Pancreas (tissue), 10 donors: ENCODE data around the gene IL33. TPM values are rescaled to one million over a fixed set of nuclear protein-coding genes. Genes with fewer than 3 reads are reported as not detected.

Experiments
- ATAC-seq, 4 donors: fragments of 200-7000 bp; cut with Tn5 transposase; one replicate each; pipeline versions ENCODE4 v1.8.0 to v1.9.1; 2020; ENCODE audit warnings: mild to moderate bottlenecking in 4 of 4, moderate library complexity in 4 of 4
- DNase-seq, 6 donors: peaks; one replicate each; pipeline ENCODE4 v3.0.0-alpha.2; 2020
- FAIRE-seq: peaks from 2 replicates; lab custom pipeline; 2012; peaks lifted over from hg19 to GRCh38; lab: Jason Lieb, UNC
- H3K27ac ChIP-seq, 4 donors: fragments of 200-600 bp; sonication (generic); 1 replicate in 3 of 4; 2 replicates in 1 of 4; pipeline versions ENCODE4 v1.5.0 to v1.8.0; 2020
- H3K27me3 ChIP-seq, 4 donors: fragments of 200-600 bp; one replicate each; pipeline ENCODE4 v1.8.0; 2021
- H3K36me3 ChIP-seq, 3 donors: fragments of 200-600 bp; sonication (generic) in 1 of 3; one replicate each; pipeline versions ENCODE4 v1.5.0 to v1.8.0; 2020 to 2021
- H3K4me1 ChIP-seq, 3 donors: fragments of 200-600 bp; one replicate each; pipeline ENCODE4 v1.8.0; 2021
- H3K4me3 ChIP-seq, 4 donors: fragments of 200-600 bp; sonication (generic) in 2 of 4; one replicate each; pipeline versions ENCODE4 v1.5.0 to v1.8.0; 2020 to 2021
- H3K9me3 ChIP-seq, 4 donors: fragments of 200-600 bp; one replicate each; pipeline ENCODE4 v1.8.0; 2021
- CTCF ChIP-seq, 4 donors: fragments of 200-600 bp; sonication (generic) in 3 of 4; IDR thresholded peaks; one replicate each; pipeline versions ENCODE4 v1.5.0 to v1.8.0; 2021; ENCODE audit warnings: antibody characterized with exemption in 4 of 4
- WGBS, 2 donors: extraction: QIAGEN DNeasy Blood & Tissue Kit; methylation state at CpG; one replicate each; pipeline ENCODE4 v1.1.7; 2013; 5-methylcytosine and 5-hydroxymethylcytosine counted together
- intact Hi-C, 3 donors: fragments of 100-400 bp; cut with DNase I; formaldehyde crosslinking; loops; one replicate each; pipeline versions ENCODE4 v1.11.1 to v1.14.2; 2022
- polyA plus RNA-seq, 2 donors: library from polyadenylated mRNA; stranded (reverse); fragments of 200-250 nt; gene quantifications; one replicate each; pipeline ENCODE4 v1.2.3, GENCODE V29; 2013
- total RNA-seq, 6 donors: library from RNA; stranded (reverse); fragmentation: NEBNext Ultra II Directional in 4 of 6; extraction: Animal tissue kit (Norgen Biotek cat#: 25700) in 4 of 6; gene quantifications; one replicate each; pipeline versions ENCODE4 v1.2.1 to v1.2.4, GENCODE V29; 2021 to 2023
- donor health status: healthy with polysubstance abuse.
- donor health status: DM: no; HTN: no; CAD: no; lungs with moderate emphysema.
- donor health status: DM: no; HTN: no; CAD: no.
- donor health status: control.
- donor health status: control.
- donor health status: Bipolar disorder and iron deficiency.
- donor health status: DM: yes; HTN: yes; CAD: no.
- donor health status: DM: no; HTN: no; CAD: no.
- donor health status: DM: no; HTN: no; CAD: no.
- donor health status: DM: yes; HTN: yes; CAD: no.

Gene IL33
- total and polyA plus RNA-seq, 8 donors = 1.7 to 5.7 (median 3.9) TPM

- DNase-seq (no peak), FAIRE-seq (no peak), ATAC-seq (no peak)
- no peak overlapping the region for H3K27ac ChIP-seq
- H3K4me1 ChIP-seq = no peaks in the 10 kb centered on the region
- intact Hi-C loops = no loop called here
- 50 to 54% methylated on average over 3 of the region's 3 CpGs for WGBS, 2 donors
- H3K36me3 ChIP-seq = no peaks in the 10 kb centered on the region
- no peaks in the 10 kb centered on the region for H3K9me3 ChIP-seq
- no peaks in the 10 kb centered on the region for H3K27me3 ChIP-seq
- no peak overlapping the region for H3K4me3 ChIP-seq
- TF ChIP-seq CTCF (IDR thresholded peaks at IDR 0.05) = no peak
These were observed 26.7 kb upstream of the IL33 start for GRCh38 chr9:6188906-6189305.

- whole genome bisulfite sequencing, 2 donors = 70 to 82% methylated on average over 2 of the region's 2 CpGs
- FAIRE-seq = no peak
- ATAC-seq = no peak
- Histone ChIP-seq H3K27ac (no peak overlapping the region), H3K36me3 (no peaks in the 10 kb centered on the region), H3K9me3 (no peaks in the 10 kb centered on the region), H3K27me3 (no peaks in the 10 kb centered on the region), H3K4me3 (no peak overlapping the region), H3K4me1 (peaks cover 0 to 4% (median 0%) of the 10 kb centered on the region in 3 donors)
- DNase-seq = no peak
- intact Hi-C loops = loop anchor here in 2 of 3 donors (5.0 kb wide), 1 partner anchor 112 kb away; no protein-coding TSS in a partner anchor
- TF ChIP-seq CTCF (IDR thresholded peaks at IDR 0.05) = no peak
These were observed 20.7 kb upstream of the IL33 start for GRCh38 chr9:6194934-6195333.

GRCh38 chr9:6195714-6196360 is 19.8 kb upstream of the IL33 start:
- ATAC-seq = no peak
- H3K4me3 ChIP-seq = no peak overlapping the region
- peaks cover 0 to 4% (median 0%) of the 10 kb centered on the region in 3 donors for H3K4me1 ChIP-seq
- no peak overlapping the region for H3K27ac ChIP-seq
- WGBS, 2 donors = 72 to 91% methylated on average over 4 of the region's 4 CpGs
- no peaks in the 10 kb centered on the region for H3K27me3 ChIP-seq
- intact Hi-C loops = loop anchor here in 2 of 3 donors (5.0 kb wide), 1 partner anchor 111 kb away; no protein-coding TSS in a partner anchor
- no peak for FAIRE-seq
- no peak for DNase-seq
- no peaks in the 10 kb centered on the region for H3K36me3 ChIP-seq
- TF ChIP-seq CTCF (IDR thresholded peaks at IDR 0.05) = no peak
- no peaks in the 10 kb centered on the region for H3K9me3 ChIP-seq

- Histone ChIP-seq H3K4me1 (peaks cover 0 to 4% (median 0%) of the 10 kb centered on the region in 3 donors), H3K27ac (no peak overlapping the region), H3K36me3 (no peaks in the 10 kb centered on the region), H3K4me3 (no peak overlapping the region), H3K27me3 (no peaks in the 10 kb centered on the region), H3K9me3 (no peaks in the 10 kb centered on the region)
- TF ChIP-seq CTCF (IDR thresholded peaks at IDR 0.05) = peak in 3 of 4 donors; percentile 28 to 40 (median 39)
- peak; percentile 86 to 97 (median 92) for ATAC-seq
- no peak for FAIRE-seq
- 31 to 38% methylated on average over 3 of the region's 3 CpGs for WGBS, 2 donors
- DNase-seq = peak in 2 of 6 donors; percentile 13 to 38
- intact Hi-C loops = loop anchor here in 2 of 3 donors (5.0 kb wide), 1 partner anchor 110 kb away; no protein-coding TSS in a partner anchor
These were observed 18.3 kb upstream of the IL33 start for GRCh38 chr9:6197330-6197729.

- no peak for TF ChIP-seq CTCF (IDR thresholded peaks at IDR 0.05)
- DNase-seq (no peak), ATAC-seq (no peak), FAIRE-seq (no peak)
- Histone ChIP-seq H3K27me3 (no peaks in the 10 kb centered on the region), H3K4me3 (no peak overlapping the region), H3K27ac (no peak overlapping the region), H3K36me3 (no peaks in the 10 kb centered on the region), H3K4me1 (peaks cover 0 to 4% (median 0%) of the 10 kb centered on the region in 3 donors), H3K9me3 (no peaks in the 10 kb centered on the region)
- 84 to 89% methylated on average over 4 of the region's 4 CpGs for WGBS, 2 donors
- intact Hi-C loops = loop anchor here in 2 of 3 donors (5.0 kb wide), 1 partner anchor 109 kb away; no protein-coding TSS in a partner anchor
These were observed 17.4 kb upstream of the IL33 start for GRCh38 chr9:6198251-6198650.
